Measurements from ENCODE around the gene RAVER2. TPM values are rescaled to one million over a fixed set of nuclear protein-coding genes. Genes with fewer than 3 reads are reported as not detected.

Gene RAVER2
- total RNA-seq, 1 donor from 2014 or later: 11.5 TPM

DNA sequence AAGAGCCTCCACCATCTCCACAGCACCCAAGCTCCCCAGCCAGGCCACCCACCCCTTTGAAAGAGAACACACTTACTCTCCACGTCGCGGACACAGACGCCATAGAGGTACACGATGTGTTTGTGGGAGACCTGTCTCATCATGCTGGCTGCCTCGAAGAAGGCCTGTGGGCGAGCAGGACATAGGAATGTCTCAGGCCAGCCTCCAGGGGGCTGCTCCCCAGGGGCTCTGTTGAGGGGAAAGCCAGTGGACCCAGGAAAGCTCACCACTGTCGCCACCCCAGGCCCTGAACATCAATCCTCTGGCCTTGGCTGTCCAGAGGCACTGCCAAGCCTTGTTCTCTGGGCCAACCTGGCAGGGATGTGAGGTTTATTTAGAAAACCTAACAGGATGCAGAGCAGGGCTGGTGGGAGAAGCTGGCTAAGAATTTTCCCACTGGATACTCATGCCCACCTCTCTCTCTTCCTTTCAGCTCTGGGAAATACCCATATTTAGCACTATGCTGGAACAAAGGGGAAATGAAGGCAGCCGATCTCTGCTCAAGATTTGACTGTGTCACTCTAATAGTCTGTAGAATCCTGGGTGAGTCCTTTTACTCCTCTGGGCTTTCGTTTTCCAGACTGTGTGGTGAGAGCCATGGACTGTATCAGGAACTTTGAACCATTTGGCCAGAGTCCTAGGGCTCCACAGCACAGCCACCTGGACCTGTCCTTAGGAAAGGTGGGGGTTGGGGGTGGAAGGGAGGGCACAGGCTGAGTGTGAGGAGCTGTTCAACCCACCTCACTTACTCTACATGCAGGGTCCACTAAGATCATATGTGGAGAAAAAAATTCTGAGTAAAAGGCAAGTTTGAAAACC lies 101.9 kb downstream of the RAVER2 start:
- DNase-seq (ENCODE audit: low spot score): no peak

DNA sequence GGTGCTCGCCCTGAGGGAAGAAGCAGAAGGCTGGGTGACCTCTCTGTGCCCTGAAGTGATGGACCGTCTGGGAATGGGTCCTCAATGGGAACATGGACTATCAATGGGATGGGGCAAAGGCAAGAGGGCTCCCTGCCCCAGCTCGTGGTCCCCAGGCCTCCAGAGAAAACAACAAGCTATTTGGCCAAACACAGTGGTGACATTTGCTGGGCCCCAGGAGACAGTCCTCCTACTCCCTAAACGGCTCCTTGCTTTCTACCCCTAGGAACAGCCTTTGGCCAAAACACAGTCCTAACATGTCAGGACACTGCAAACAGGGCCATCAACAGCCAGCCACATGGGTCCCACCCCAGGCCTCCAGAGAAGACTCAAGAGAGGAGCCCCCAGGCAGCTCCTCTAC lies 102.8 kb downstream of the RAVER2 start:
- DNase-seq (ENCODE audit: low spot score): no peak

DNA sequence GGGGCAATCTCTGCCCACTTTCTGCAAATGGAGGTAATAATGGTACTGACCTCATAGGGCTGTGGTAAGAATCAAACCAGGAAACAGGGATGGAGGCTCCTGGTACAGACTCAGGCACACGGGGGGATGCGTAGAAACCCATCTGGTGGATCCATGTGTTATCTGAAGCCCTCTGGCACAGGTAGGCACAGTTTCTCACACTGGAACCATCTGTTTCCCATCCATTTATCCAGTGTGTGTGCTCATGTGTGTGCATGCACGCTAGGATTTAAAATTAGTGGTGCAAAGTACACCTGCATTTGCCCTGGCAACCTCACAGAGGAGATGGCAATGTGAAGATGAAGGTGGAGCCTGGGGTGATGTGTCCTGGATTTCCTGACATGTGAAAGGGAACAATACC lies 103.3 kb downstream of the RAVER2 start:
- DNase-seq (ENCODE audit: low spot score): no peak

DNA sequence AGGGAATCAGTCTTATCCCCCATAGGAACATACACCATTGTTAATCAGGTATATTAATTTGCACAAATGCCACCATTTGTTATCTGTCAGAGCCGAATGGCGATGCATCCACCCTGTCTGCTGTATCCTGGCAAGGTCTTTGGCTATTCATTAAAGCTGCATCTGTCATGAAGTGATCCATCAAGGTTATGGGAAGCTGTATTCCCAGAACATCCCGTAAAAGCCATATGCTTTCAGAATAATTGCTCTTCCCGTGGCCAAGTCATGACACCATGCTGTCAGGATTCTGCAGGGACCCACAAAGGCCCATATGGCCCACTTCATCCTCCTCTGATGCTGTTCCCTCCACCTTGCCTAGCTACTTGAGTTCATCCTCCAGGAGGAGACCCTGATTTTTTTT lies 103.9 kb downstream of the RAVER2 start:
- DNase-seq (ENCODE audit: low spot score): no peak

DNA sequence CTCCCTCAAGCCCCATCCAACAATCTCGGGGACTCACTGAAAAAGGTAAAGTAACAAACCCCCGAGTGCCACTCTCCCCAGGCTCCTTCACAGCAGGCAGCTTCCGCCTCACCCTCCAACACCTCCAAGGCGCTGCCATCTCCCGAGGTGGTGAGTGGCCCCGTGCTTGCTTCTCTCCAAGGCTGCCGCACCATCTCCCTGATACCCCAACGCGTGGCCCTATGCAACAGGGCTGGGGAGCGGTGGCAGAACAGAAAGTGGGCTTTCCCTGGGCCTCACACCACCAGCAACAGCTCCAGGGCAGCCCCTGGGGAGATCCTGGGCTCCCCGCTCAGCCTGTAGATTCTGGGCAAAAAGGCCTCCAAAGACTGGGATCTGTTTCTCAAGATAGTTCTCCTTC lies 105.1 kb downstream of the RAVER2 start:
- no peak for DNase-seq (ENCODE audit: low spot score)

DNA sequence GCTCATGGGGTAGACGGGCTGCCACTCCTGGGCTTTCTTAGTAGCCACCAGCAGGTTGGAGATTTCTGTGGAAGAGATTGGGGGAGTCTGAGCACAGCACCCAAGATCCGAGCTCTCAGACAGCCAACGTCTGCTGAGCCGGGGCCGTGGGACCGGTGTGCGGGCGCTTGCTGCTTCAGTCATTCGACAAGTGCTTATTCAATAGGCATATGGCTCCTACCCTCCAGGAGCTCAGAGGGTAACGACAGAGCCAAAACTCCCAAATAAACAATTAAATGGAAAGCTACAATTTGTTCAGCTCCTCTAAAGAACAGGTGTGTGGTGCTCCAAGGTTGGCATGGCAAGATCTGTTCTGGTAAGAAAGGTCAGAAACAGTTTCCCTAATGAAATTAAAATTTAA lies 106.0 kb downstream of the RAVER2 start:
- DNase-seq (ENCODE audit: low spot score): no peak

DNA sequence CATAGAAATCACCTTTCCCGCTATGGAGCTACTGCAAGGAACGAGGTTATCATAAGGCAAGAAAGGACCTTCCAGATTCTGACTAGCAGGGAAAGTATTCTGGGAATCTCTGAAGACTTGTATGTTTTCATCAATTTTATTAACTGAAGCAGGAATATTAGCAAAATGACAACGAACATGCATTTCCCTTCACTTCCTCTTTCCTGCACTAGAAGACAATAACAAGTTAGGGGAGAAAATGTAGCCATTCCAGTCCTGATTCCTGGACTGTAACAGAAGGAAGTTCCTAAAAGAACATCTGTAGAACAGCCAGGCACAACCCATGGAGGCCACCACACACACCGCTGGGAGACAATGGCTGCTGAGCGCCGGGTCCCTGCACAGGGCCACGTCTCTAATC lies 106.8 kb downstream of the RAVER2 start:
- DNase-seq (ENCODE audit: low spot score): no peak

DNA sequence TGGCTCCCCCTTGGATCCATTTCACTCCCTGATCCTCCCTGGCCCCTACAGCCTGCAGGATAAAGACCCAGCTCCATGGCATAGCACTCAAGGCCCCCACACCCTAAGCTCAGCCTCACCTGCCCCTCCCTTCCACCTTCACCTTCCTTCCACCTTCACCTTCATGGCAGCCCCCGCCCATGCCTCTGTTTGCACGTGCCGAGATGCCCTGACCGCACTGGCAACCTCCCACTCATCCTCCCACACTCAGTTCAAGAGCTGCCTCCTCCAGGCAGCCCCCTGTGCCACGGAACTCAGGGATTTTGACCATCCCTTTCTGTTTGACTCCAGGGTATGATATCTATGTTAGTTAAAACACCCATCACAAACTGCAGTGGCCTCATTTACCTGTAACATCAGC lies 109.8 kb downstream of the RAVER2 start:
- DNase-seq (ENCODE audit: low spot score): no peak

DNA sequence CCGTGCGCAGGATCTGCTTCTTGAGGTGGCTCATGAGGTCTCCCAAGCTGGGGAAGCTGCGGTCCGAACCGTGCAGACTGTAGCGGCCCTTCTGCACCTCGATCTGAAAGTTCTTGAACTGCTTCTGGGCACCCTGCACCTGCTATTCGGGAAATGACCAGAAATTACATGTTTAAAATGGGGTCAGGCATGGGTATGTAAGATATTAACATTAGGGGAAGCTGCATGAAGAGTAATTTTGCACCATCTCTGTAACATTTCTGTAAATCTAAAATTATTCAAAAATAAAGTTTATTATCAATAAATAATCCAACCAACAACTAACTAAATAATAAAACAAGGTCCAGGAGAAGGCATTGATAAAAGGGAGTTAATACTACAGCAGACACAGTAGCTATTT lies 110.7 kb downstream of the RAVER2 start:
- DNase-seq (ENCODE audit: low spot score): no peak

DNA sequence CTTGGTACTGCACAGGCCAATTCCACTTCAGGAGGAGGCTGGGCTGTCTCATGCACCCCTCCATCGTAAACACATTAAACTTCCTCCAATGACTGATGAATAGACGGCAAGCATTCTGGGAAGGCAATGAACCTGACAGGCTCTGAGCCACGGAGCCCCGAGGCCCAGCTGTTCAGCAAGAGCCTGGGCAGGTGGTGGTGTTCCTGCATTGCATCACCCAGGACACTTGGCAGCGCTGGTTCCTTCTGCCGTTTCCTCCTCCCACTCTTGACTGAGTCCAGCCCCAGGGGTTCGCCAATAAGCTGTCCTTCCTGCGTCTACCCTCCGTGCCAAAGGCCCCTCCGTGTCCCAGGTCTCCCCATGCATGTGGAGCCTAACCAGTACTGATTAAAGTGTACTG lies 111.7 kb downstream of the RAVER2 start:
- DNase-seq (ENCODE audit: low spot score): no peak

DNA sequence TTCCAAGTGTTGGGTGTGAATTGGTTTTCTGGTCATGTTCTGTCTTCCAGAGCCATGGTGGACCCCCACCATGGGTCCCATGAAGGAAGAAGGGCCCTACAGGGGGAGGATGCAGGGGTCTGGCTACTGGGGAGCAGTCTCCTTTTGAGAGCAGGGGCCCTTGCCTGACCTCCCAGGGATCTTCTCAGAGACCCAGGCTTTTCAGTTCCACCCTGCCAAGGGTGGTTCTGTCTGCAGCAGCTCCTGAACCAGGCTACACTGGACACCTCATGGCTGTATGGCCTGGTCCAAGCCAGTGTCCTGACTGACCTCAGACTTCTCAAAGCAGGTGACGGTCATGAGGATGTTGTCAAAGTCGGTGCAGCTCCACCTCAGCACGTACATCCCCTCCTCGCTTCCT lies 112.5 kb downstream of the RAVER2 start:
- no peak for DNase-seq (ENCODE audit: low spot score)

DNA sequence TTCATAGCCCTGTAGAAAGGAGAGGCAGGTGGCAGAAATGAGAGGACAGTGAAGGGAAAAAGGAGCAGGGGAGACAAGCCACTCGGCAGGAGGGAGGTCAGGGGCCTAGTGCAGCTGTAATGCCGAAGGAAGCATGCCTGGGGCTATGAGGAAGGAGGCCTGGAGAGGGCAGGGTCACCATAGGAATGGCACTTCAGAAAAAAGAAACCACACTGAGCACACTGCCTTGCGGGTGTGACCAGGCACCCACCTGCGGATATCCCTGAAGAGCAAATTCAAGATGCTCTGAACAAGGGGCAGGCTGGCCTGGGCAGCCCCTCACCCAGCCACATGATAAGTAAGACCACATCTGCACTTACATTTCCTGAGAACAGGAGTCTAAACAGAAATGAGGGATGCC lies 116.7 kb downstream of the RAVER2 start:
- DNase-seq (ENCODE audit: low spot score): no peak

DNA sequence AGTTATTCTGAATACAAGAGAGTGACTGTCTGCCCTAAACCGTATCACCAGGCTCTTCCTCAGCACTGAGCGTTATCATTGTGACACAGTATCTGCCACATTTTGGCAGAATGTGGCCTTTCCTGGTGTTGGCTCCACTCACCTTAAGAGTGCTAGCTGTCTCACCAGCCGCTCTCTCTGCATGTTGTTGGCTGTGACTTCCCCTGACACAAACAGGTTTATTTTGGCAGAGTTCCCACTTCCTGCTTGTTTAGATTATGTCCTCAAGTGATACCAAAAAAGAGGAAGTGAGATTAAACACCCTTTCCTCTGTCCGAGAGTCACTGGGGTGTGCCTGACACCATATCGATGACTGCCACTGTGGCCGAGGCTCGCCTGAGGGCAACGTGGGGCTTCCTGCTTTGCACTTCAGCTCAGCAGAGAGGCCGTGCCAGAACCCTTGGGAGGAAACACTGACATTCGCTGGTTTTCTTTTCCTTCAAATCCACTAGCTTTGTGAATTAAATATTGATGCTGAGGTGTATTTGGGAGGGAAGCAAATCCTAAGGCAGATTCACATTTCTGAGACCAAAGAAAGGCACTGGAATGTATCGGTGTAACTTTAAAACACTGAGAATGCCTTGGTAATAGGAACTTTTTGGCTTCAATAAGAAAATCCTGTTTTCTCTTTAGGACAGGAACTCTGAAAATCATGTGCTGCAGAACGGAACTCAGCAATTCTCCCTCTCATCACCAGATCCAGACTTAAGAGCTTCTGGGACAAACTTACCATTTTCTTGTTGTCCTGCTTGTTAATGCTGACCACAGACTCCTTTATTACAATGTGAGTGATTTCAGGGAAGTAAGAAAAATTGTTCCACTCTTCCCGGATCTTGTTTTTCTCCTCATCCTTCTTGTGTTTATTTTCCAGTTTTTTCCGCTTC lies 119.4 kb downstream of the RAVER2 start:
- peak; percentile 58 for DNase-seq (ENCODE audit: low spot score)

DNA sequence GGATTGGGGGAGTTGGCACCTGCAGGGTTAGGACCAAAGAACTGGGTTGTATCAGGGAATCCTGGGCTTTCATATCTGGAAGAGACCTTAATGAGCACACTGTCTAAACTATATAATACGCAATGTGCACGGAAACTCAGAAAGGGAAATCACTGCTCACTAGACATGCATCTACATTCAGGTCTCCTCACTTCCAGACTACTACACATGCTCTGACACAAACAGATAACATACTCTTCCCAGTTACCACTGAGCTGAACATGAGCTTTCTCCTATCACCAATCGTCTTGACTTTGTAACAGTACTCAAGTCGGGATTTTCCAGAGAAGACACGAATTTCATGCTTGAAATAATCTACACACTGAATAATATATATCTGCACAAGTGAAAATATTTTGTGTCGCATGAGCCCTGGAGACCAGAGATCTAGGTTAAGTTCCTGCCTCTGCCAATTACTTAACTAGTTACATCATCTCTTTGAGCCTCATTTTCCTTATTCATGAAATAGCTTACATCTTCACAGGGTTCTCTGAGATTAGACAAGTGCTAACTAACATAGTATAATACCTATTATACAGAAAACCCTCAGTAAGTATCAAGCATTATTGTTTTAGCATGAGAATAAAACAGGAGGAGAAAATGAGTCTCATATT lies 120.4 kb downstream of the RAVER2 start:
- no peak for DNase-seq (ENCODE audit: low spot score)

DNA sequence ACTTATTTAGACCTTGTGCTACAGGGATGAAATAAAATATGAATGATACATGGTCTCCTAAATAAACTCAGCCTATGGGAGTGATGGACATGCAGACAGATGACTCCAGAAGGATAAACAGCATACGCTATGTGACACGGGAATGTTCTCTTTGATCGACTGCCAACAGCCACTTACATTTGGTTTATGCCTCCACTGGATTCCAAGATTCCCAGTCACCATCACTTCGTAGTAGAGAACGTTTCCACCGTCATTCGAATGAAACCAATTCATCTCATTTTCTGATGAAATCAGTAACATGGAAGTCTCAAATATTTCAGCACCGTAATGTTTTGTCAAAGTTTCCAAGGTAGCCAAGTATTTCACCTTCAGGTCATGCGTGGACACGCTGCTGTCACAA lies 121.8 kb downstream of the RAVER2 start:
- DNase-seq (ENCODE audit: low spot score): no peak

DNA sequence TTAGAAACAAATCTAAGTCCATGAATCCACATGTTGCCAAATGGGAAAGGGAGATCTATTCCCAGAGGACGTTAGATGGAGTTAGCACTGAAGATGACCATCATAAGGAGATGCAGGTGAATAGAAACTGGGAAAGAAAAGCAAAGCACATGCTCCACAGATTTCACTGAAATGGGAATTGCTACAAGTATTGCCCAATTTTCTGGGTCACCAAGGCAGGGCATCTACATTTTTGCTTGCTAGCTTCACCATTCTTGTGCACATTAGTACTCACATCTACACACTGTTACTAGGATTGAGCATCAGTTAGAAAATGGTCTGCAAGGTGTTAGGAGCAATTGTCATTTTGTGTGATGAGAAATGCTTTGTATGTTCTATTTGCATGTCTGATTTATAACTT lies 122.4 kb downstream of the RAVER2 start:
- DNase-seq (ENCODE audit: low spot score): no peak

DNA sequence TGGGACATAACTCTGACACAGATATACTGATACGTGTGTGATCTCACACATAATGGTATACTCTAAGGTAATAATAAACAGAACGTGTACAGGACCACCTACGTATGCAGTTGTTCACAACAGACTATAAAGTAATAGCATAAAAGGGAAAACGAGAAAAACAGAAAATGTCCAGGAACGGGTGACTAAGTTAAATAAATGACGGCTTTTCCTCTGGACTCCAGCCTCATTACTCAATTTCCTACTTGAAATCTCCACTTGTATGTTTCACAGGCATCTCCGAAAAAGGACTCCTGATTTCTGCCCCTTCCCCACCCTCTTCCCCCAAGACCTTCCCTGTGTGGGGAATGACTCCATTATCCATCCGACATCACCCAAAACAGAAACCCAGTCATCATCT lies 126.4 kb downstream of the RAVER2 start:
- no peak for DNase-seq (ENCODE audit: low spot score)

DNA sequence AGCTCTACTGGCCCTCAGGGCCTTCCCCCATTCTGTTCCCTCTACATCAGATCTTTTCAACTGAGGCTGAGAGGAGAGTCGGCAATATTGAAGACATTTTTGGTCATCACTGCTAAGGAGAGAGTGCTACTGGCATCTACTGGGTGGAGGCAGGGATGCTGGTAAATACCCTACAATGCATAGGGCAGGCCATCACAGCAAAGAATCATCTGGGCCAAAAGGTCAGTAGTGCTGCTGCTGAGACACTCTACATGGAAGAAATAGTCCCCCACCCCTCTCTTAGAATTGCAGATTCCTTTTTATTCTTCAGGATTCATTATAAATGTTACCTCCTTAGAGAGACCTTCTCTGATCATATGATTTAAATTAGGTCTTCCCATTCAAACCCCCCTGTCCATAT lies 127.2 kb downstream of the RAVER2 start:
- no peak for DNase-seq (ENCODE audit: low spot score)

DNA sequence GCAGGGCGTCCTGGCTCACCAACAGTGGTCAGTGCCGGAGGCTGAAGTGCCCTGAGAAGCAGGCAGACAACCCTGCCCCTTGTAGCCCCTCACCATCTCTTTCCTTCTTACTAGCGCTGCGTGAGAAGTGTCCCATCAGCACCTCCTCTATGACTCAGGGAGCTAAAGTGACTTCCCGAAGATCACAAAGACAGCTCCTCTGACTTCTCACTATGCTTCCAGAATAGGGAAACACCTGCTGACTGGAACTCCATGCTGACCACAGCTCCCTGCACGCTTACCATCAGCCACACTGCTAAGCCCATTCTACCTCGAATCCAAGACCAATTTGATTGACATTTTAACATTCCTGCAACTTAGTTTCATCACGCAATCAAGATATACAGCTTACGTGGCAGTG lies 128.7 kb downstream of the RAVER2 start:
- DNase-seq (ENCODE audit: low spot score): no peak

DNA sequence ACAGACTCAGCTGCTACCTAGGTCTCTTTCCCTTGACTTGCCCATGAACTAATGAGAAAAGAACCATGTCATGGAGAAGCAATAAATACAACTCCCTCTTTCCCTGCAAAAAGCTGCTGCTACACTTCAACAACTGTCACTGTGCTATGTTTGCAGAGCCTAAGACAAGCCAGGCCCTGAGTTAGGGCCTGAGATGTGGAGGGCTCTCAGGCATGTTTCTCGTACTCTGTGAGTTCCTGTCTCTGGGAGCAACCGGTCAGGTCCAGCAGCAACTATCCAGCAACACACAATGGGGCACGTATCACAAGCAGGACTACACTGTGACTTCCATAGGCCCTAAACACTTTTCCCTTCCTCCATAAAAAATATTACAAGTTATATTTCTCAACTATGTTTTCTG lies 129.8 kb downstream of the RAVER2 start:
- no peak for DNase-seq (ENCODE audit: low spot score)

DNA sequence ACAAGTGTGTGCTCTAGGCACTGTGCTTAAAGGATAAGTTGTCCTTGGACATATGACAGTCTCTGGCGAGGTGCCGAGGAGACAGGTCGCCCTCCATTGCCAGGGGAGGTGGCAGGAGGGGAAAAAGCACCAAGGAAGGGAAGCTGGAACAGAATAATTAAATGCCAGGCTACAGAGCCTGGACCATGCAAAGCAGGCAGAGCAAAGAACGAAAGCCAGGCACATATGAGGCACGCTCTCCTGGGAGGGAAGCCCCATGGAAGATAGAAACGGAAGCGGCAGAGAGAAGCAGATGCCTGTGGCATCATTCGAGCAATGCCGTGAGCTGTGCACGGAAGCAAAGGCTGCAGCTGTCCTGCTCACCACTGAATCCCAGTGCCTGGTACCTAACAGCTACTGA lies 130.2 kb downstream of the RAVER2 start:
- no peak for DNase-seq (ENCODE audit: low spot score)

DNA sequence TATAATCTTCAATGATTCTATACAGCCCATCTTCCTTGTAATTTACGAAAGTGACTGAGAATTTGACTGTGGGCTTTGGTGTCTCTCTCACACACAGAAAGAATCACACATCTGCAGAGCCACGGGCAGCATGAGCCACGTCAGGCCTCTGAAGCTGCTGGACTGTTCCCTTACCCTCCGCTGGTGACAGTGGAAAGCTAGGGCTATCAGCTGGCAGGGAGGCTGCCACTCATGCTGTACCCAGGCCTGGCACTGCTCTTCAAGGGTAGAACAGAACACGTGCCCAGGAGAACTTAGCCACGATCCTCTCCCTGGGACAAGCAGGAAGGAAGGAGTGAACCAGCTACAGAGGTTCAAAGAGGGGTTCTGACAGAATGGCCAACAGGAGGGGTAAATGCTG lies 130.7 kb downstream of the RAVER2 start:
- DNase-seq (ENCODE audit: low spot score): no peak

DNA sequence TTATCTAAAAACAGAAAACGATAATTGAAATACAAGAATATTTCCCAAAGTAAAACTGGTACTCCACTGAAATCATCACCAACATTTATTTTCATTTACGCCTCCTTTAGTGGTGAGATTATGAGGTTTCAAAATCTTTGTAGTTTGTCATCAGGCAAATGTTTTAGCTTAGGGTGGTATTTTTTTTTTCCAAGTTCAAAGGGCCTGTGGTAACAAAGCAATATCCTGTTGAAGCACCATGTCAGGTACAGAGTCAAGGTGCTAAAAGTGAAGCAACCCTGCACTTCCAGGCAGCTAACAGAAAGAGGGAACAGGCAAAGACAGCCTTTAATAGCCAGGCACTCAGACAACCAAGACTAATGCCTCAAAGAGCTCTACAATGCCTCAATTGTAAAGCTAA lies 132.3 kb downstream of the RAVER2 start:
- DNase-seq (ENCODE audit: low spot score): no peak

All from ureter (tissue), 1 donor.